HG02885 (cell line): ENCODE results near the gene CCDC14.
"Not testable (repeated sequence)": the region's sequence is repeated elsewhere in the genome, so short reads cannot be mapped to it uniquely, and the experiment has no call there.

Source experiments
- ATAC-seq: cut with Tn5 transposase; IDR thresholded peaks from one replicate; pipeline ENCODE4 v1.9.1; 2021; ENCODE audit warnings: mild to moderate bottlenecking; ENCODE audit not compliant: unreplicated experiment, poor library complexity

Gene CCDC14

DNA sequence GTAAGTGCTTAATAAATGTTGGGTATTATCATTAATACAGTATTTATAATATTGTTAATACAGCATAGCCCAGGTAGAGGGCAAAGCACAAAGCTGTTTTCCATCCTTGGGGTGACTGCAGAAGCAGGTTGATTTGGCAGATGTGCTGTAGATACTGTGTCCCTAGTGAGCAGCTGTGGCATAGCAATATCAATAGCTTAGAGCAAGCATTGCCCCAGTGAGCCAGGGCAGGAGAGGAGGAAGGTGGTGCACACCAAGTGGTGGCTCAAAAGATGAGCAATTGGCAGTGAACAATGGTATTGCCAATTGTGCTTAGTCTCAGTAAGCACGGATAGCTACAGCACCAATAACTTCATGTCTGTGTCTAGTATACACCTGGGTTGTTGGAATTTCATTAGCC is 5.8 kb upstream of the CCDC14 start:
- not testable (repeated sequence) for ATAC-seq

DNA sequence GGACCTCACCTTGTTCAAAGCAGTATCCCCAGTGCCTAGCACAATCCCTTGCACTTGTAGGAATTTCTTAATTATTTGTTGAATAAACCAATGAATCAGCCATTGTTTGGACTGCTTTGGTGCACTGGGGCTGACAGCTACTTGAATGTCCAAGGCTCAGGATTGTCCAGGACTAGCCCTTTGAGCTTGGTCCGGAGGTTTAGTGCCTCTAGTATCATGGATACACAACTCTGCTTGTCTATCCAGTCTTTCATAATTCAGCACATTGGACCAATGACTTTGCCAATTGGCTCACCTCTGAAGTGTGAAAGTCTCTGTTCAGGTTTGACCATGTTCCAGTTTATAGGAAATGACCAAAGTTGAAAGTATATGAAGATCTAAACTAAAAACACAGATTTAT is 3.8 kb upstream of the CCDC14 start:
- not testable (repeated sequence) for ATAC-seq

GRCh38 chr3:123961508-123961856 is 453 bp upstream of the CCDC14 start:
- ATAC-seq: no peak

DNA sequence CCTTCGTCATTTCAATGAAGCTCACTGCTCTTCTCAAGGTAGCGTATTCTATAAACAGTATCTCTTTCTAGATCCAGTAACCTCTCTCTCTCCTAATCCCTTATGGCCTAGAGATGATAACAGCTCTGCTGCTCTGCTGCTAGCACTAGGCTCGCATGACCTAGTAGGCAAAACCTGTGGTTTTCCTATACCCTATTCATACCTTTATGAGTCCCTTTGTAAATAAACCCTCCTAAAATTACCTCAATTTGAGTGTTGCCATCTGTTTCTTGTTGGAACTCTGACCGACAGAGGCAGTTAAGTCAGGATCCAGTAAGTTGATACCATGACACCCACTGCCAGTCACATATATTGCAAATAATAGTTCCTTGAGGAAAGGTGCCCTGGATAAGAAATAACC is 7.3 kb downstream of the CCDC14 start:
- ATAC-seq: peak; percentile 90

GRCh38 chr3:123952844-123953520 is 8.0 kb downstream of the CCDC14 start:
- ATAC-seq: no peak

GRCh38 chr3:123951522-123952447 is 9.2 kb downstream of the CCDC14 start:
- ATAC-seq: no peak

DNA sequence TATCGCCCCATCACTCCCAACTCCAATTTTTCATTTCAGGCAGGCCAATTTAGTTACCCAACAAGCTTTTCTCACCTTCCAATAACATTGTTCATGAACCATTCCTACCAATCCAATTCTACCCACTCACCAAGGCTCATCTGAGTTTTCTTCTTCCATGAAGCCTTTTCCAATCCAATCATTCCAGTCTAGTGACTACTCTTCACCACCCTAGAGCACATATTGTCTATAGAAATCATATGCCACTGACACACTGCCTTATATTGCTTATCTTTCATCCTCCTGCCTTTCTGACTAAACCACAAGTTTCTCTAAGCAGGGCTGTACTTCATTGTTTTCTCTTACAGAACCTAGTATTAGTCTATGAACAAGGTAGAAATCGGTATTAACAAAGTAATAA is 11.4 kb downstream of the CCDC14 start:
- no peak for ATAC-seq

GRCh38 chr3:123948449-123948848 is 12.6 kb downstream of the CCDC14 start:
- ATAC-seq: no peak

DNA sequence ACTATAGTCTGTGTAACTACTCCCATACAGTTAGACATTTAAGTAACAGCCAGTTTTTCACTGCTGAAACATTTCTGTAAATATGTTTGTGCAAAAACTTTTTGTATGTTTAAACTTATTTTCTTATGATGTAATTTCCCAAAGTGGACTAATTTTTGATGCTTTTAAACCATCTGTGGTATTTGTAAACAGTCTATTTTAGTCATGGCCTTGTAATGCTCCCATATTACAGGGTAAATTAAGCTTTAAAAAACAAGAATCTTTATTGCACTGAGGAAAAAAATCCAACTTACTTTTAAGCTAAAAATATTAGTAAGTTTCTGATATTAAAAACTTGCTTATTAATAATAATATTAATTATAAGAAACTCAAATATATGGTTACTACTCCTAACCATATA is 13.5 kb downstream of the CCDC14 start:
- no peak for ATAC-seq

GRCh38 chr3:123941542-123941941 is 19.5 kb downstream of the CCDC14 start:
- ATAC-seq: no peak

DNA sequence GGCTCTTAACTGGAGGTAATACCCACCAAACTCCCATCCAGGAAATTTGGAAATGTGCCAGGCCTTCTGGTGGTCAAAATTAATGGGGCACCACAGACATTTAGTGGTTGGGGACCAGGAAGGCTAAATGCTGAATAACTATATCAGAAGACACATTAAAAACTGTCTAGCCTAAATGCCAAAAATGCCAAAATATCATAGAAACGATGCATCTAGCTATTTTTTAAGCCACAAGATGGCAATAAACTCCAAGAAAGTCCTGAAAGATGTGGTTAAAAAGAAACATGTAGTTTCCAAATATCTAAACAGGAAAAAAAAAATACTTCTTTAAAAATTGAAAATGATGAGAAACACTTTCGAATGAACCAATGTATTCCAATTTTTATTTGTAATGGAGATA is 19.9 kb downstream of the CCDC14 start:
- no peak for ATAC-seq

- ATAC-seq: no peak
Observed at GRCh38 chr3:123939706-123940105, 21.3 kb downstream of the CCDC14 start.

DNA sequence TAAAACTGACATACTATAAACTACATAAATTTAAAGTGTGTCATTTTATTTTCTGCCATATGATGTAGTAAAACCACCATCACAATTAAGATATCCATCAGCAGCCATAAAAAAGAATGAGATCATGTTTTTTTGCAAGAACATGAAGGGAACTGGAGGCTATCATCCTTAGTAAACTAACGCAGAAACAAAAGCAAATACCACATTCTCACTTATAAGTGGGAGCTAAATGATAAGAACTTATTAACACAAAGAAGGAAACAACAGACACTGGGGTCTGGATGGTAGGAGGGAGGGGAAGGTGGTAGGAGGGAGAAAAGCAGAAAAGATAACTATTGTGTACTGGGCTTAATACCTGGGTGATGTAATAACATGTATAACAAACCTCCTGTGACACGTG is 24.6 kb downstream of the CCDC14 start:
- ATAC-seq: no peak

DNA sequence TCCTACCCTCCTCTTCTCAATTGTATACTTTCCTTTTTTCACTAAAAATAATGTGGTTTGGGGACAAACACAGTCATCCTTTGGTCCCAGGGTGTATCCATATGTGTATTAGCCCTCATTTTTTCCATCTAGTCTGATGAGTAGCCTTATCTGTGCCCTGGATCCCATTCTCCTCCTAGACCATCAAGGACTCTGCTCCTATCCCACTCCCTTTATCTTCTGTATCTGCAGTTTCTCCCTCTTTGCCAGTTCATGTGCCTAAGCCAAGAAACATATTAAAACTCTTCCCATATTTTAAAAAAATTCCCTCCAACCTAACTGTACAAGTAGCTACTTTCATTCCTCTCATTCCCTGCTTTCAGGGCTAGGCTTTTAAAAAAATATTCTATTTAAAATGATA is 25.2 kb downstream of the CCDC14 start:
- ATAC-seq: no peak

DNA sequence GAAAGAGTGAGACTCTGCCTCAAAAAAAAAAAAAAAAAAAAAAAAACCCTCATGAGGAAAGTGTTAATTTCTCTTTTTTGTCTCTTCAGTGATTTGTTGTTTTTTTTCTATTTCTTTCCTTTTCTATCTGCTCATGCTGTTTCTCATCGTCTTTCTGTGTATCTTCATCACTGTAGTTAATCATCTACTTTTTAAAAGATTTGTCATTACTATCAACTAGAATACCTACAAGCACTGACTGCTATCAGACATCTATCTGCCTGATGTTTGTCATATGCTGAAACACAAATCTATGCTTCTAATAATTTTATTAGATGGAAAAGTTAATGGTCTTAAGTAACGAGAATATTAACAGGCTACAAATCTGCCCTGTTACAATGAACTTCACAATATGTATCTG is 26.8 kb downstream of the CCDC14 start:
- no peak for ATAC-seq

GRCh38 chr3:123930445-123930844 is 30.6 kb downstream of the CCDC14 start:
- no peak for ATAC-seq

- ATAC-seq: no peak
Observed at GRCh38 chr3:123929325-123929724, 31.7 kb downstream of the CCDC14 start.

GRCh38 chr3:123926396-123926795 is 34.6 kb downstream of the CCDC14 start:
- ATAC-seq: no peak

GRCh38 chr3:123920868-123921267 is 40.2 kb downstream of the CCDC14 start:
- ATAC-seq: no peak

GRCh38 chr3:123920383-123920782 is 40.6 kb downstream of the CCDC14 start:
- no peak for ATAC-seq

GRCh38 chr3:123919353-123919752 is 41.7 kb downstream of the CCDC14 start:
- ATAC-seq: no peak

GRCh38 chr3:123914829-123915228 is 46.2 kb downstream of the CCDC14 start:
- ATAC-seq: no peak
